SU-DHL-6 (cell line): ENCODE data around the gene KLK4.

Source experiments
- H2AFZ ChIP-seq: fragments of 200-600 bp; sonication (generic); 2 replicates; pipeline ENCODE4 v1.6.1; 2014; ENCODE audit warnings: low read depth, mild to moderate bottlenecking, moderate library complexity, mixed read lengths, antibody characterized with exemption, low read length; ENCODE audit not compliant: severe bottlenecking
- H3F3A ChIP-seq: fragments of 200-600 bp; shearing (Covaris generic); 2 replicates; pipeline ENCODE4 v1.6.0; 2016; ENCODE audit warnings: antibody characterized with exemption, mild to moderate bottlenecking; ENCODE audit not compliant: insufficient read depth
- H3K27ac ChIP-seq: fragments of 200-600 bp; sonication (generic); 2 replicates; pipeline ENCODE4 v1.5.1; 2016; ENCODE audit warnings: low read depth, mild to moderate bottlenecking, low read length, moderate library complexity, mixed read lengths
- H3K27me3 ChIP-seq: fragments of 200-600 bp; sonication (generic), shearing (Covaris generic); 2 replicates; pipeline ENCODE4 v1.6.0; 2014; ENCODE audit warnings: mild to moderate bottlenecking, low read length
- H3K36me3 ChIP-seq: fragments of 200-600 bp; sonication (generic); 2 replicates; pipeline ENCODE4 v1.6.1; 2014; ENCODE audit warnings: mild to moderate bottlenecking, low read length, mixed read lengths
- H3K4me2 ChIP-seq: fragments of 300-600, 200-600 bp; shearing (Covaris generic), sonication (generic); 2 replicates; pipeline ENCODE4 v1.6.0; 2014; ENCODE audit warnings: low read length, low read depth, mild to moderate bottlenecking; ENCODE audit not compliant: poor library complexity, severe bottlenecking
- H3K4me3 ChIP-seq: fragments of 200-600 bp; sonication (generic); 2 replicates; pipeline ENCODE4 v1.5.1; 2014; ENCODE audit warnings: antibody characterized with exemption, low read length, mild to moderate bottlenecking, mixed read lengths; ENCODE audit not compliant: insufficient read depth, poor library complexity, severe bottlenecking
- H3K79me2 ChIP-seq: fragments of 200-600 bp; sonication (generic); 2 replicates; pipeline ENCODE4 v1.6.1; 2014; ENCODE audit warnings: mild to moderate bottlenecking, low read length, moderate library complexity; ENCODE audit not compliant: insufficient read depth
- H3K9ac ChIP-seq: fragments of 200-600 bp; sonication (generic); 2 replicates; pipeline ENCODE4 v1.7.0; 2014; ENCODE audit warnings: mild to moderate bottlenecking, low read length
- H3K9me2 ChIP-seq: fragments of 200-600 bp; sonication (generic); replicated peaks from 2 replicates; pipeline ENCODE4 v1.6.1; 2014; ENCODE audit warnings: low read length; ENCODE audit not compliant: insufficient read depth
- H3K9me3 ChIP-seq: fragments of 200-600 bp; sonication (generic); 2 replicates; pipeline ENCODE4 v1.6.1; 2014; ENCODE audit warnings: low read length, mixed read lengths; ENCODE audit not compliant: insufficient read depth
- H4K20me1 ChIP-seq: fragments of 200-600 bp; sonication (generic); 2 replicates; pipeline ENCODE4 v1.6.1; 2014; ENCODE audit warnings: low read depth, mild to moderate bottlenecking, antibody characterized with exemption, low read length, moderate library complexity, mixed read lengths
- EZH2phosphoT487 ChIP-seq: fragments of 200-600 bp; sonication (generic), shearing (Covaris generic); conservative IDR thresholded peaks from 2 replicates; pipeline ENCODE4 v1.6.1; 2018; ENCODE audit warnings: mild to moderate bottlenecking, antibody characterized with exemption, low read length, moderate library complexity, mixed read lengths
- TF ChIP-seq, protein P1 (sequence below): fragments of 200-600 bp; sonication (generic); IDR thresholded peaks from one replicate; pipeline ENCODE4 v1.5.1; 2017; ENCODE audit warnings: antibody characterized with exemption, mild to moderate bottlenecking, low read length, moderate library complexity; ENCODE audit not compliant: insufficient read depth, poor library complexity, severe bottlenecking

The KLK4 gene

DNA sequence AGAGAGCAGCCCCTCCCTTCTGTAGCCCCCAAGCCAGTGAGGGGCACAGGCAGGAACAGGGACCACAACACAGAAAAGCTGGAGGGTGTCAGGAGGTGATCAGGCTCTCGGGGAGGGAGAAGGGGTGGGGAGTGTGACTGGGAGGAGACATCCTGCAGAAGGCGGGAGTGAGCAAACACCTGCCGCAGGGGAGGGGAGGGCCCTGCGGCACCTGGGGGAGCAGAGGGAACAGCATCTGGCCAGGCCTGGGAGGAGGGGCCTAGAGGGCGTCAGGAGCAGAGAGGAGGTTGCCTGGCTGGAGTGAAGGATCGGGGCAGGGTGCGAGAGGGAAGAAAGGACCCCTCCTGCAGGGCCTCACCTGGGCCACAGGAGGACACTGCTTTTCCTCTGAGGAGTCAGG is 52.3 kb downstream of the KLK4 start:
- TF ChIP-seq EZH2phosphoT487, result no peak
- TF ChIP-seq, protein P1, sequence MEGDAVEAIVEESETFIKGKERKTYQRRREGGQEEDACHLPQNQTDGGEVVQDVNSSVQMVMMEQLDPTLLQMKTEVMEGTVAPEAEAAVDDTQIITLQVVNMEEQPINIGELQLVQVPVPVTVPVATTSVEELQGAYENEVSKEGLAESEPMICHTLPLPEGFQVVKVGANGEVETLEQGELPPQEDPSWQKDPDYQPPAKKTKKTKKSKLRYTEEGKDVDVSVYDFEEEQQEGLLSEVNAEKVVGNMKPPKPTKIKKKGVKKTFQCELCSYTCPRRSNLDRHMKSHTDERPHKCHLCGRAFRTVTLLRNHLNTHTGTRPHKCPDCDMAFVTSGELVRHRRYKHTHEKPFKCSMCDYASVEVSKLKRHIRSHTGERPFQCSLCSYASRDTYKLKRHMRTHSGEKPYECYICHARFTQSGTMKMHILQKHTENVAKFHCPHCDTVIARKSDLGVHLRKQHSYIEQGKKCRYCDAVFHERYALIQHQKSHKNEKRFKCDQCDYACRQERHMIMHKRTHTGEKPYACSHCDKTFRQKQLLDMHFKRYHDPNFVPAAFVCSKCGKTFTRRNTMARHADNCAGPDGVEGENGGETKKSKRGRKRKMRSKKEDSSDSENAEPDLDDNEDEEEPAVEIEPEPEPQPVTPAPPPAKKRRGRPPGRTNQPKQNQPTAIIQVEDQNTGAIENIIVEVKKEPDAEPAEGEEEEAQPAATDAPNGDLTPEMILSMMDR, result no peak
- H3K9ac ChIP-seq, result no peak overlapping the region

DNA sequence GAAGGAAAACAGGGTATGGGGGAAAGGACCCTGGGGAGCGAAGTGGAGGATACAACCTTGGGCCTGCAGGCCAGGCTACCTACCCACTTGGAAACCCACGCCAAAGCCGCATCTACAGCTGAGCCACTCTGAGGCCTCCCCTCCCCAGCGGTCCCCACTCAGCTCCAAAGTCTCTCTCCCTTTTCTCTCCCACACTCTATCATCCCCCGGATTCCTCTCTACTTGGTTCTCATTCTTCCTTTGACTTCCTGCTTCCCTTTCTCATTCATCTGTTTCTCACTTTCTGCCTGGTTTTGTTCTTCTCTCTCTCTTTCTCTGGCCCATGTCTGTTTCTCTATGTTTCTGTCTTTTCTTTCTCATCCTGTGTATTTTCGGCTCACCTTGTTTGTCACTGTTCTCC is 53.8 kb downstream of the KLK4 start:
- Histone ChIP-seq H3K27me3 (no peaks in the 10 kb centered on the region), H3K4me3 (no peak overlapping the region), H3K9me2 (no peaks in the 10 kb centered on the region), H3K9me3 (no peaks in the 10 kb centered on the region), H3F3A (no peaks in the 10 kb centered on the region), H3K79me2 (no peaks in the 10 kb centered on the region), H3K36me3 (no peaks in the 10 kb centered on the region), H3K9ac (no peak overlapping the region), H3K27ac (no peak overlapping the region), H2AFZ (no peak overlapping the region), H4K20me1 (no peaks in the 10 kb centered on the region), H3K4me2 (no peak overlapping the region)
- TF ChIP-seq EZH2phosphoT487, result no peak
- TF ChIP-seq, protein P1, result no peak

More for the DNA sequence above, 52.3 kb downstream of the KLK4 start:
- H2AFZ ChIP-seq, result no peak overlapping the region
- no peak overlapping the region for H3K4me3 ChIP-seq
- no peaks in the 10 kb centered on the region for H3K9me3 ChIP-seq
- H3K36me3 ChIP-seq, result no peaks in the 10 kb centered on the region
- no peak overlapping the region for H3K4me2 ChIP-seq
- H3K27me3 ChIP-seq, result no peaks in the 10 kb centered on the region
- H3F3A ChIP-seq, result no peaks in the 10 kb centered on the region
- no peaks in the 10 kb centered on the region for H3K9me2 ChIP-seq
- H3K79me2 ChIP-seq, result no peaks in the 10 kb centered on the region
- H3K27ac ChIP-seq, result no peak overlapping the region
- H4K20me1 ChIP-seq, result no peaks in the 10 kb centered on the region
